Cardiac muscle cell (in vitro differentiated cells and primary cell): Measurements from ENCODE around the gene ZFP36L2. TPM values are rescaled to one million over a fixed set of nuclear protein-coding genes. Genes with fewer than 3 reads are reported as not detected.

Experiments used
- DNase-seq, 2 donors: peaks; one replicate each; pipeline versions ENCODE4 v3.0.0 to v3.0.0-alpha.2; 2010 to 2017; ENCODE audit warnings: low read depth in 1 of 2, low spot score in 1 of 2
- H3K27ac ChIP-seq: fragments of 200-600 bp; sonication (generic); 2 replicates; pipeline ENCODE4 v1.5.1; 2016
- H3K27me3 ChIP-seq: fragments of 200-600 bp; sonication (generic); 2 replicates; pipeline ENCODE4 v1.6.0; 2016; ENCODE audit warnings: control low read depth
- H3K36me3 ChIP-seq: fragments of 200-600 bp; sonication (generic); 2 replicates; pipeline ENCODE4 v1.5.1; 2016; ENCODE audit warnings: control low read depth
- H3K4me1 ChIP-seq: fragments of 200-600 bp; sonication (generic); 2 replicates; pipeline ENCODE4 v1.8.1; 2017; ENCODE audit warnings: low read depth, mild to moderate bottlenecking, mixed run types
- H3K4me3 ChIP-seq: fragments of 200-600 bp; sonication (generic); 2 replicates; pipeline ENCODE4 v1.5.1; 2016; ENCODE audit warnings: mild to moderate bottlenecking
- H3K9me3 ChIP-seq: fragments of 200-600 bp; sonication (generic); 2 replicates; pipeline ENCODE4 v1.5.1; 2017; ENCODE audit warnings: low read depth, mild to moderate bottlenecking, control low read depth
- CTCF ChIP-seq: IDR thresholded peaks from 2 replicates; pipeline ENCODE4 v1.5.1; 2012; ENCODE audit warnings: low read depth, mild to moderate bottlenecking, low read length
- polyA plus RNA-seq: library from polyadenylated mRNA; unstranded; fragments of >200 nt; fragmentation: Nextera tagmentation; extraction: Ambion mirVana; gene quantifications from 2 replicates; pipeline ENCODE4 v1.2.1, GENCODE V29; 2016
- total RNA-seq: library from RNA; depleted of rRNA; stranded (reverse); fragments of >200 nt; gene quantifications from 2 replicates; pipeline ENCODE4 v1.2.3, GENCODE V29; 2016

The ZFP36L2 gene
- total and polyA plus RNA-seq, 2 experiments from 2014 or later, result 27.6 to 73.9 TPM

GRCh38 chr2:43258547-43259156, 32.2 kb upstream of the ZFP36L2 start:
- peaks cover 24% of the 10 kb centered on the region for H3K4me1 ChIP-seq
- DNase-seq, result no peak
- no peak for TF ChIP-seq CTCF

GRCh38 chr2:43255296-43255910, 29.0 kb upstream of the ZFP36L2 start:
- Histone ChIP-seq H3K4me3 (no peak overlapping the region), H3K9me3 (no peaks in the 10 kb centered on the region), H3K27ac (peak overlapping the region; percentile 56), H3K27me3 (no peaks in the 10 kb centered on the region), H3K4me1 (peaks cover 29% of the 10 kb centered on the region), H3K36me3 (no peaks in the 10 kb centered on the region)
- DNase-seq, result peak in 1 of 2 donors; percentile 32
- TF ChIP-seq CTCF, result no peak

More at GRCh38 chr2:43258547-43259156, 32.2 kb upstream of the ZFP36L2 start:
- Histone ChIP-seq H3K27ac (no peak overlapping the region), H3K36me3 (no peaks in the 10 kb centered on the region), H3K4me3 (no peak overlapping the region), H3K27me3 (no peaks in the 10 kb centered on the region), H3K9me3 (no peaks in the 10 kb centered on the region)

DNA sequence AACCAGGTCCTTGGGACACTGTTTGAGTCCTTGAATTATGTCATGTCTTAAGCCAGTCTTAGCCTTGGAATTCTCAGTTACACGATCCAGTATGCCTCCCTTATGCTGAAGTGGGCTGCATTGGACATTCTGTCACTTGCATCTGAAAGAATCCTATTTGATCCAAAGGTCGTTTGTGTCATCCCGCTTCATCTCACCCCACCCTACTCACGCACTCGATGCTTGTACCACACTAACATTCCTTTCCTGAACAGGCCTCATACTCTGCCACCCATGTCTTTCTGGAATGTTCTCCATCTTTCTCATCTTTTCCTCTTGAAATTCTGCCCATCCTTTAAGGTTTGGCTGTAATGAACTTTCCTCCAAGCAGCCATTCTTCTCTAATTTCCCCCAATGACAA, 27.9 kb upstream of the ZFP36L2 start:
- Histone ChIP-seq H3K4me1 (peaks cover 29% of the 10 kb centered on the region), H3K4me3 (no peak overlapping the region), H3K27ac (no peak overlapping the region), H3K36me3 (no peaks in the 10 kb centered on the region), H3K9me3 (no peaks in the 10 kb centered on the region), H3K27me3 (no peaks in the 10 kb centered on the region)
- DNase-seq, result no peak
- TF ChIP-seq CTCF, result no peak

GRCh38 chr2:43251171-43251731, 24.8 kb upstream of the ZFP36L2 start:
- Histone ChIP-seq H3K9me3 (no peaks in the 10 kb centered on the region), H3K4me3 (no peak overlapping the region), H3K4me1 (peaks cover 29% of the 10 kb centered on the region), H3K27ac (peak overlapping the region; percentile 68), H3K36me3 (no peaks in the 10 kb centered on the region), H3K27me3 (no peaks in the 10 kb centered on the region)
- no peak for TF ChIP-seq CTCF
- peak; percentile 32 to 65 for DNase-seq

DNA sequence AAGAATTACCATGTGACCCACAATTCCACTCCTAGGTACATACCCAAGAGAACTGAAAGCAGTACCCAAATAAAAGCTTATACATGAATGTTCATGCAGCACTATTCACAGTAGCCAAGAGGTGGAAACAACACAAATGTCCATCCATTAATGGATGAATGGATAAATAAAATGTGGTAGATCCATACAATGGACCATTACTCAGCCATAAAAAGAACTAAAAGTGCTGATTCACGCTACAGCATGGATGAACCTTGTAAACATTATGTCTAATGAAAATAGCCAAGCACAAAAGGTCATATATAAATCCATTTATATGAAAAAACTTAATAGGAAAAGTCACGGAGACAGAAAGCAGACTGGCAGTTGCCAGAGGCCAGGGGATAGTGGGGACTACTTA, 23.6 kb upstream of the ZFP36L2 start:
- H3K4me1 ChIP-seq, result peaks cover 16% of the 10 kb centered on the region
- no peak overlapping the region for H3K27ac ChIP-seq
- H3K9me3 ChIP-seq, result no peaks in the 10 kb centered on the region
- H3K36me3 ChIP-seq, result no peaks in the 10 kb centered on the region
- no peak for DNase-seq
- no peak overlapping the region for H3K4me3 ChIP-seq
- TF ChIP-seq CTCF, result no peak
- H3K27me3 ChIP-seq, result no peaks in the 10 kb centered on the region
